HFFc6 (cell line): ENCODE measurements around the gene SP9. TPM values are rescaled to one million over a fixed set of nuclear protein-coding genes. Genes with fewer than 3 reads are reported as not detected.

Experiments
- DNase-seq: peaks from one replicate; pipeline ENCODE4 v3.0.0-alpha.2; 2018
- H3K27ac Mint-ChIP-seq: 2 replicates; pipeline ENCODE4 v1.8.0; 2020; ENCODE audit warnings: mild to moderate bottlenecking, mixed read lengths
- H3K27me3 Mint-ChIP-seq: 2 replicates; pipeline ENCODE4 v1.8.0; 2021; ENCODE audit warnings: mild to moderate bottlenecking, moderate library complexity, mixed read lengths; ENCODE audit not compliant: insufficient read depth
- H3K36me3 Mint-ChIP-seq: 2 replicates; pipeline ENCODE4 v1.8.0; 2021; ENCODE audit warnings: low read depth, mixed read lengths
- H3K4me1 Mint-ChIP-seq: 2 replicates; pipeline ENCODE4 v1.8.0; 2020; ENCODE audit warnings: low read depth, mixed read lengths
- H3K4me3 Mint-ChIP-seq: 2 replicates; pipeline ENCODE4 v1.8.0; 2020; ENCODE audit warnings: mild to moderate bottlenecking, moderate library complexity, mixed read lengths
- H3K9me3 Mint-ChIP-seq: 2 replicates; pipeline ENCODE4 v1.8.0; 2020; ENCODE audit warnings: mild to moderate bottlenecking, mixed read lengths
- total RNA-seq, 6 experiments: library from RNA; stranded (reverse); fragmentation: NEBNext Ultra II Directional; extraction: Animal tissue kit (Norgen Biotek cat#: 25700); gene quantifications; 2 replicates in 1 of 6; 3 replicates in 5 of 6; pipeline ENCODE4 v1.2.3, GENCODE V29; 2021
- TF ChIP-seq, protein P1 (sequence below): fragments of 200-600 bp; sonication (generic); IDR thresholded peaks from 2 replicates; pipeline ENCODE4 v1.5.0; 2021; ENCODE audit warnings: antibody characterized with exemption, mild to moderate bottlenecking

The SP9 gene
- total RNA-seq, 6 experiments from 2014 or later = not detected

DNA sequence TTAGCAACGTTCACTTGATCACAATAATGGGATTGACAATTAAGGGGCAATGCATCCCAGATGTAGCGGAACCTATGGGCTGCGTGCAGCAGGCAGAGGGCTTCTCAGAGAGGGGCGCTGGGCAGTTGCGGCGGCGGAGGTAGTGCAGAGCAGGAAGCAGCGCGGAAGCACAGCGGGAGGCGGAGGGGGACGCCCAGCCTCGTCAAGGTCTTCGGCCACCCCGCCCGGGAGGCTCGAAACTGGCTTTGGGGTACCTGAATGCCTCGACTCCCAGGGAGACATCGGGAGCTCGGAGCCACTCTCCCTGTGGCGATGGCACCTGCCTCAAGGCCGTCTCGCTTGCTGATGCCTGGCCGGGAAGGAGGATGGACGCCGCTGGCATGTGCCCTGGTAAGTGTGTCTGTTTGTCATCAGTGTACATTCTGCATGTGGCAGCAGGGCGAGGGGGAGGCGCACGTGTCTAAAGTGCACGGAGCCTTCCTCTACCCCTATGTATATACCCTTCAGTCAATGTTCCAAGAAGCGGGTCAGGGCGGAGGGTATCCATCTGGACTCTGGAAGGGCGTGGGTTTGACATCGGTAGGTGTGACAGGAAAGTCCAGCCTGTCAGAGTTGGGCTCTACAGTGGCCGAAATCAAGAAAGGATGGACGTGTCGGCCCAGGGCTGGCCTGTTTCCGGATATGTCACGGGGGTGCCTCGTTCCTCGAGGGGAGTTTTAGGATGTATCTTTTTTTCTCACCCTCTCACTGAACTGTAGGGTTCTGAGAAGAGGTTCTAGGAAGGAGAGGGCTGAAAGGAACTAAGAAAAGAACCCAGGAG is 7.5 kb upstream of the SP9 start:
- peaks cover 16% of the 10 kb centered on the region; the same call in 1 of the 2 replicates for H3K4me1 Mint-ChIP-seq
- peak overlapping the region; percentile 82 for H3K4me3 Mint-ChIP-seq
- H3K36me3 Mint-ChIP-seq = no peaks in the 10 kb centered on the region
- H3K27me3 Mint-ChIP-seq = peaks cover 61% of the 10 kb centered on the region
- TF ChIP-seq, protein P1, sequence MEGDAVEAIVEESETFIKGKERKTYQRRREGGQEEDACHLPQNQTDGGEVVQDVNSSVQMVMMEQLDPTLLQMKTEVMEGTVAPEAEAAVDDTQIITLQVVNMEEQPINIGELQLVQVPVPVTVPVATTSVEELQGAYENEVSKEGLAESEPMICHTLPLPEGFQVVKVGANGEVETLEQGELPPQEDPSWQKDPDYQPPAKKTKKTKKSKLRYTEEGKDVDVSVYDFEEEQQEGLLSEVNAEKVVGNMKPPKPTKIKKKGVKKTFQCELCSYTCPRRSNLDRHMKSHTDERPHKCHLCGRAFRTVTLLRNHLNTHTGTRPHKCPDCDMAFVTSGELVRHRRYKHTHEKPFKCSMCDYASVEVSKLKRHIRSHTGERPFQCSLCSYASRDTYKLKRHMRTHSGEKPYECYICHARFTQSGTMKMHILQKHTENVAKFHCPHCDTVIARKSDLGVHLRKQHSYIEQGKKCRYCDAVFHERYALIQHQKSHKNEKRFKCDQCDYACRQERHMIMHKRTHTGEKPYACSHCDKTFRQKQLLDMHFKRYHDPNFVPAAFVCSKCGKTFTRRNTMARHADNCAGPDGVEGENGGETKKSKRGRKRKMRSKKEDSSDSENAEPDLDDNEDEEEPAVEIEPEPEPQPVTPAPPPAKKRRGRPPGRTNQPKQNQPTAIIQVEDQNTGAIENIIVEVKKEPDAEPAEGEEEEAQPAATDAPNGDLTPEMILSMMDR = no peak
- H3K9me3 Mint-ChIP-seq = peaks cover 7% of the 10 kb centered on the region; the same call in 1 of the 2 replicates
- no peak overlapping the region for H3K27ac Mint-ChIP-seq
- no peak for DNase-seq

DNA sequence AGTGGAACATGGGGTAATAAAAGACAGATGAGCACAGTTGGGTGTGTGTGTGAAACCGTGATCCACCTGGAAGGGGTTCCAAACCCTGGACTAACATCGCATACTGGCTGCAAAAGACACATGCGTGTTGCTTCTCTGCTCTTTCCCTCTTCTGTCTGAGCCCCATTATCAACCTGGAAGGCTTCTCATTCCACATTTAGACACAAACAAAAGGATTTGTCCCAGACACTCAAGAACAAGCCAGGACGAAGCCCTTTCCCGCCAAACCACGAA is 7.0 kb upstream of the SP9 start:
- no peaks in the 10 kb centered on the region for H3K36me3 Mint-ChIP-seq
- H3K9me3 Mint-ChIP-seq = peaks cover 7% of the 10 kb centered on the region; the same call in 1 of the 2 replicates
- H3K4me1 Mint-ChIP-seq = peaks cover 16% of the 10 kb centered on the region; the same call in 1 of the 2 replicates
- TF ChIP-seq, protein P1 = no peak
- no peak for DNase-seq
- H3K27me3 Mint-ChIP-seq = peaks cover 67% of the 10 kb centered on the region
- no peak overlapping the region for H3K27ac Mint-ChIP-seq
- no peak overlapping the region for H3K4me3 Mint-ChIP-seq

DNA sequence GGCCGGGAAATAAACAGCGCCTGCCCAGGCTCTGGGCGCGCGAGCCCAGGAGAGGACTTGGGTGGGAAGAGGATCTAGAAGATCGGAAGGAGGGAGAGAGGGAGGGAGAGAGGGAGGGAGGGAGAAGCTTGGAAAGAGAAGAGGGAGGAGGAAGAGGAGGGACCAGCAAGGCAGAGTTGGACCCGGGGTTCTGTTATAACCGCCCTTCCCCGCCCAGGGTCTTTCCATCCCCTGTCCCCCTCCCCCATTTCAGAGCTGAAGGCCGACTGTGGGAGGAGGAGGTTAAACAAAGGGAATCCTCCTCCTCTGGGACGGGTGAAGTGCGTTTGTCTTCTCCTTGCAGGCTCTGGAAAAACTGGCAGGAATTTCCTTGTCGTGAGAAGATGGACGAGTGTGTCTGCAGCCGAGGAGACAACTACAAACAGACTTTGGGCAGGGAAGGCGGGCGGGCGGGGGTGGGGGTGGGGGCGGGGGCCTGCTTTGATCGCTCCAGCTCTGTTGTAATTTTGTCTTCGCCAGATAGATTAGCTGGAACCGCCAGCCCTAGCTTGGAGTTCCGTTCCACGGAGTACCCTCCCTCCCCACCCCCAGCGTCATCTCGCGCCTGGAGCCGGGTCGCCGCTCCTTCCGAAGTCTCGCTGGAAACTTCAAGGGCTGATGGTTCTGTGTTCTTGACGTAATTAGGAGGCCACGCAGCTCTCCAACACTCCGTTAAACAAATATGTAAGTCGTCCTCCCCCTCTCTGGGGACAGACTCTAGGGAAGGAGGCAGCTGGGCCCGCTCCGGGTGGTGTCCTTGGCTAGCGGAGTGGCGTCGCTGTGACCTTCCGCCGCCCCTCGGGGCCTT is 6.4 kb upstream of the SP9 start:
- peaks cover 7% of the 10 kb centered on the region; the same call in 1 of the 2 replicates for H3K9me3 Mint-ChIP-seq
- no peaks in the 10 kb centered on the region for H3K36me3 Mint-ChIP-seq
- no peak for DNase-seq
- peak overlapping the region; percentile 37; the same call in 1 of the 2 replicates for H3K4me3 Mint-ChIP-seq
- peaks cover 72% of the 10 kb centered on the region for H3K27me3 Mint-ChIP-seq
- H3K4me1 Mint-ChIP-seq = peaks cover 16% of the 10 kb centered on the region; the same call in 1 of the 2 replicates
- TF ChIP-seq, protein P1 = no peak
- no peak overlapping the region for H3K27ac Mint-ChIP-seq

DNA sequence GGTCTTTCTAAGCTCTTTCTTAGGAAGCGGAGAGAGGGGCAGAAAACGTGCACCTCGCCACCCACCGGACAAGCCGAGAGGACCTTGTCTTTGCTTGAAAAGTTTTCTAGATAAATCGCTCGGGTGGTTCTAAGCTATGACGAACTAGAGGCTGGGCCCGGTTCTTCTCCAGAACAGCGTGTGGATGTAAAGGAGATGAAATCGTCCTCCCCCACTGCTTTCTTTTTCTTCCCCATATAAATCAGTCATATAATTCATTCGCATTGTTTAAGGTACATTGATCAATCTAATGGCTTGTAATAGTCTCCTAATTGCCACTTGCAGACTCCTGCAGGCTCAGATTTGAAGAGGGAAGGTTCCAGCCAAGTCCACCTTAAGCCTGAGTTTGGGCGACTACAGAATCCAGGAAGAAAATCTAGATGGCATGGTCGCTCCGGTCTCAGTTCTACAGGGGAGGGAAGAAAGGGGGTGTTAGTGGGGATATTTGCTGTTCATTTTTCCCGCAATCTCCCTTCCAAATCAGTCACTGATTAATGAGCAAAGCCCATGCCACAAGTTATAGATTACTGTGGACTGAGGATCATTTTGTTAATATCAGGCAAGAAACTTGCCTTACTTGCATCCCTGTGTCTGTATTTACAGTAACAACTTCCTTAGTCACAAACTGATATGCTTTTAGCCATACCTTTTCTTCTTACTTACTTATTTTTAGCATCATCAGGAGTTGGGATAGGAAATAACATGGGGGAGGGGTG is 5.6 kb upstream of the SP9 start:
- peak overlapping the region; percentile 37; the same call in 1 of the 2 replicates for H3K4me3 Mint-ChIP-seq

More for the DNA sequence above, 5.6 kb upstream of the SP9 start:
- no peak for DNase-seq
- Mint-ChIP-seq H3K9me3 (peaks cover 7% of the 10 kb centered on the region; the same call in 1 of the 2 replicates), H3K27me3 (peaks cover 80% of the 10 kb centered on the region), H3K36me3 (no peaks in the 10 kb centered on the region), H3K4me1 (peaks cover 16% of the 10 kb centered on the region; the same call in 1 of the 2 replicates), H3K27ac (no peak overlapping the region)
- TF ChIP-seq, protein P1 = no peak
